IPS-11a (cell line): Measurements from ENCODE around the gene TCF4.

Experiments
- H3K4me3 ChIP-seq: one replicate; pipeline ENCODE4 v1.5.1; 2013; ENCODE audit warnings: low read depth, low read length, control low read depth

Gene TCF4

DNA sequence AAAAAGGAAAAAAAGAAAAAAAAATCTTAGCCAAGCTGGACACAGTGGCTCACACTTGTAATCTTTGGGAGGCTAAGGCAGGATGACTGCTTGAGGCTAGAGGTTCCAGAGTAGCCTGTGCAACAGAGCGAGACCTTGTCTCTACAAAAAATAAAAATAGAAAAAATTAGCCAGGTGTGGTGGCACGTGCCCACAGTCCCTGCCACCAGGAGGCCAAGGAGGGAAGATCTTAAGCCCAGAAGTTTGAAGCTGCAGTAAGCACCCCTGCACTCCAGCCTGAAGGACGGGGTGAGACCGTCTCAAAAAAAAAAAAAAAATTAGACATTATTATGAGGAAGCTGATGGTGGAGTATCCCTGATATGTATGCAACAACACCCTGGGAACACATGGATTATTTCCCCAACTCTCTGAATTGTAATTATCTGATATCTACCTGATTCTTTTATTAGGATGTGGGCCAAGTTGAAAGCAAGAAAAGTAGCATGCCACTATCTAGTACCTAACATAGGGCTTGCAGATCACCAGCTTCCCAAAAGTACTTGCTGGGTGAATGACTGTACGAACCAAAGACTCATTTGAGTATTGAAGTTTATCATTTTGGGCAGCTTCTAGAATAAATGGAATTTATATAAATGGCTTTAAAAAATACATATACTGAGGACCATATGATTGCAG lies 140.9 kb downstream of the TCF4 start:
- H3K4me3 ChIP-seq, result no peak overlapping the region

DNA sequence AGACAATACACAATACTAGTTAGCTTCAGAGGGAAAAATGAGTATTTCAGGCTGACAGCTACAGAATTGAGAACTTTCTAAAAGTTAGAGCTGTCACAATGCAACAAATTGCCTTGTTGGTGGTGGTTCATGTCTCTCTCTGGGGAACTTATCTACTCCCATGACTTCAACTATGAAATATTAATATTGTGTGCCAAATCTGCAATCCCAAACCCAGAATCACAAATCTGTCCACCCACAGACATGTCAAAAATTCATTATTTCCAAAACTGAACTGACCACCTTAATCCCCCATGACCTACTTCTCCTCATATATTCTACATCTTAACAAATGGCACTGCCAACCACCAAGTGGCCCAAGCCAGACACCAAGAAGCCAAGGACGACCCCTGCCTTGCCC lies 143.5 kb downstream of the TCF4 start:
- no peak overlapping the region for H3K4me3 ChIP-seq

GRCh38 chr18:55443776-55444175 lies 144.2 kb downstream of the TCF4 start:
- no peak overlapping the region for H3K4me3 ChIP-seq

GRCh38 chr18:55442561-55442960 lies 145.4 kb downstream of the TCF4 start:
- H3K4me3 ChIP-seq, result no peak overlapping the region

DNA sequence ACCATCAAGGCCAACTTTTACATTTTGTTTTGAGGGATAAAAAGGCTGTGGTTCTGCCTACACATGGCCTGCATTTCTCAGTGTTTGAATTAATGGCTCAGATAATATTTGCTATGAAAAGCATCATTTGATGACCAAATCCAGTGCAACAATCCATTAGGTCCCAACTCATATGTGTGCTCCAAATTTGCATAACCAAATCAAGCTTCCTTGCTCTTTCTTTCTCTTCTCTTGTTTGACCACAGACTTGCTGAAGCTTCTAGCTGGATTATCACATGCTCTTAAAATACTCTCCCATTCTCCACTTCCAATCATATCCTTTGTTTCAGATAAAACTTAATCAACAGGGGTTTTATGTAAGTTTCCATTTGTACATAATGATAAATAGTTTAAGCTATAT lies 147.0 kb downstream of the TCF4 start:
- H3K4me3 ChIP-seq, result no peak overlapping the region

- no peak overlapping the region for H3K4me3 ChIP-seq
These were observed 148.9 kb downstream of the TCF4 start for GRCh38 chr18:55439056-55439455.

DNA sequence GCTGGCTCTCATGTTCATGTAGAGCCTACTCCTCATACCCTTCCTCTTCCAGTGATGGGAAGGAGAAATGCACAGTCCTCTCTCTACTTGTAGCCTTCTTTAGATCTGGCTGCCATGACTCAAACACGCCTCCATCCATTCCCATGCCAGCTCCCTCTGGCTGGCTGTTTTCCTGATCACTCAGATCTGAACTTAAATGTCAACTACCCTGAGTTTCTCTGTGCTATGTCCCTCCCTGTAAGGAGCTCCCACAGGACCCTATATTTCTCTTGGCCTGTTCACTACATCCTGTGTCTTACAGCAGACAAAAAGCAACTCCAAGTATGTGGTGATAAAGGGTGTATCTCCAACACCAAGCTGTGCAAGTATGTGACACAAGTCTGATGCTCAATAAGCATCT lies 152.4 kb downstream of the TCF4 start:
- no peak overlapping the region for H3K4me3 ChIP-seq

DNA sequence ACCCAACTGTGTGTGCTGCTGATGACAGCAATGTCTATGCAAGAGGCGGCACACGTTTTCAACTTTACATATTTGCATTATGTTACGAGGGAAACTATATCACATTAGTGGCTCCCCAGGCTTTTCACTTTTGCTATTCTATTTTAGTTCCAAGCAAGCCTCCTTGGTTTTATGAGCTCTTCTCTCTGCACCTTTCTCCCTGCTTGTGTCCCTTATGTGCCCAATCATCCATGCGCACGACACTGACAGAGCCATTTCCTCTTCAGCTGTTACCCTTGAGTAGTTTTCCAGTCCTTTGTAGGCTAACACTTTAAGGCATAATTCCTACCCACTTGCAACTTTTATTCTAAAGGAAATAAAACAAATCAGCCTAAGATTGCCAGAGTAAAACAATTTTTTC lies 154.3 kb downstream of the TCF4 start:
- H3K4me3 ChIP-seq, result no peak overlapping the region

GRCh38 chr18:55433140-55433539 lies 154.9 kb downstream of the TCF4 start:
- no peak overlapping the region for H3K4me3 ChIP-seq

GRCh38 chr18:55432307-55433040 lies 155.5 kb downstream of the TCF4 start:
- H3K4me3 ChIP-seq, result no peak overlapping the region

GRCh38 chr18:55430026-55430425 lies 158.0 kb downstream of the TCF4 start:
- no peak overlapping the region for H3K4me3 ChIP-seq

DNA sequence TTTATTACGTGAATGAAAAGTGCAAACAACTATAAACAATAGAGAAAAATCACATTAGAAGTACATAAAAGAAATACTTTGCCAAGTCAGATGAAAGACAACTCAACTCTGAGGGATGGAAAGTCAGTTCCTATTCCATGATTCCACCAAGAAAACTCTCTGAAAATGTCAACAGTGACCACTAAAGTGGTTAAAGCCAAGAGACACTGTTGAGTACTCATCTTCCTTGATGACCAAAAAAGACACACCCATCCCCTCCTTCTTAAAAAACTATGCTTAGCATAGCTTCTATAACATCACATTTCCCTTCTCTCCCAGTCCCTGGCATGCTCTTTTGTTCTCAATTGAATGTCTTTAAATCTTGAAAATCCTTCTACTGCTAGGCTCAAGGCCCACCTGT lies 160.0 kb downstream of the TCF4 start:
- no peak overlapping the region for H3K4me3 ChIP-seq

DNA sequence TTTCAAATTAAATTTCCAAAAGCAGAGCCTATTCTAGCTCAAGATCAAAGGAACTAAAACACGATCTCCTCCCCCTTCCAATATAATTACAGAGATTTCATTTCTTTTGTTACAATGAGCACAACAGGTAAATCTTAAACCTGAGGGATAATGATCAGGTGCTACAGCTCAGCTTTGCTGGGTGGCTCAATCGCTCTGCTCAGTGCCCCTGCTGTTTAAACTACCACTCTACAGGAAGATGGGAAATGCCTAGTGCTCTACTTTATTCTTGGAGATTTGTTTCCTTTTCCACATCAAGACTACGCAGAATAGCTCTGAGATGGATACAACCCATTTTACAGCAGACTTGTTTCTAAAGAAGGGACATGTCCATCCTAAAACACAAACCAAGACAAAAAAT lies 162.3 kb downstream of the TCF4 start:
- H3K4me3 ChIP-seq, result no peak overlapping the region

GRCh38 chr18:55422456-55423180 lies 165.4 kb downstream of the TCF4 start:
- no peak overlapping the region for H3K4me3 ChIP-seq

GRCh38 chr18:55421615-55422419 lies 166.2 kb downstream of the TCF4 start:
- no peak overlapping the region for H3K4me3 ChIP-seq

- H3K4me3 ChIP-seq, result no peak overlapping the region
These were observed 166.7 kb downstream of the TCF4 start for GRCh38 chr18:55421308-55421614.

DNA sequence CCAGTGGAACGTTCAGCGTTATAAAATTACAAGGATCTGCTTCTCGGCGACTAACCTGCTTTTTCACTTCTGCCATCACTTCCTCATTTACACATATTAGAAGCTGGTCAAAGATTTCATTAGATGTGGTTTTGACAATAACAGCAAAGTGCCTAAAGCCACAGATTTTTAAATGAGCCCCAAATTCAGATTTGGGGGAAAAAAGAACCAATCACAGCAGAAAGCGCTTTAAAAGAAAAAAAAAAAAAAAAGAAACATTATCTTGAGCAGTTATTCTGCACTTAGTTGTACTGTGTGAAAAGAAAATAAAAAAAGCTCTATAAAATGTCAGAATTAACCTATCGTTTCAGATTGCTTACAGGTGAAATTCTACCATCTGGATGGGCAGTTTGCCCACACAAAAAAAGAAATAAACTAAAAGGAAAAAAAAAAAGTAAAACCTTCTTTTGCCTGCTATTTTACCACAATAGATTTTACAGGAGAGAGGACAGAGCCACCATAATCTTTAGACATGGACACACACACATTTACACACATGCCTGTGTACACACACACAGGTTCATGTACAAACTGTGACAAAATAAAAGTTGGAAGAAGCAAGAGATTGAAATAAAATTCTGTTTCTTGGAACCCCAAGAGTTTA lies 167.2 kb downstream of the TCF4 start:
- H3K4me3 ChIP-seq, result no peak overlapping the region

DNA sequence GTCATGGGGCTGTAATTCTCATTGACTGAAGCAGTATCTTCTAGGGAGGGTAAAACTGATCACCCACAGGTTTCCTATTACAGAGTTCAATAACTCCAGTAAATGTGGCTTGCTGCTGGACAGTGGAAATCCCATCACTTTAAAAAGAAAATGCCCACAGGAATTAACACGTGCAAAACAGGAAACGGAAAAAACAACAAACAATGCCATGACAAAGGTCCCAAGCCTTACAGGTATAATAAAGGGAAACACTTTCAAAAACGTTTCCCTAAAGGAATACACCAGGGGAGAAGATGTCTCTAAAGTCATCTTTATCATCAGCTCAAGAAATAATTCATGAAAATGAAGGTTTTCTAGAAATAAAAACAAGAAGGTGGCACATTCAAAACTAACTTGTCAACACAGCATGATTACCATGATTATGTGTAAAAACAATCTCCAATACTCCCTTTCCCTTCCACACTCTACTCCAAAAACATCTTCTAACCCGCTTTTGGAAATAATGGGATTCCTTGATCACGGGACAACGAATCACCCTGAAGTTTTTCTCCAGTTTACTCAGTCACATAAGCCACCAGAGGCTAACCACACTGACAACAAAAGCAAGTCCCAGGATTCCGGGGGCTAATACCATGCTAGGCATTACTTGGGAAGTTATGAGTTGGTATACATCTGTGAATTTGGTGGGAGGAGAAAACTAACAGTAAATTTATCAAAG lies 167.9 kb downstream of the TCF4 start:
- H3K4me3 ChIP-seq, result no peak overlapping the region

GRCh38 chr18:55419132-55419946 lies 168.7 kb downstream of the TCF4 start:
- H3K4me3 ChIP-seq, result no peak overlapping the region
